ENCODE results near the gene MCC. TPM values are rescaled to one million over a fixed set of nuclear protein-coding genes. Genes with fewer than 3 reads are reported as not detected.

Gene MCC
- total and polyA plus RNA-seq, 2 of the 4 experiments (the other 2 are of a cell fraction), result 5.0 to 20.6 TPM

DNA sequence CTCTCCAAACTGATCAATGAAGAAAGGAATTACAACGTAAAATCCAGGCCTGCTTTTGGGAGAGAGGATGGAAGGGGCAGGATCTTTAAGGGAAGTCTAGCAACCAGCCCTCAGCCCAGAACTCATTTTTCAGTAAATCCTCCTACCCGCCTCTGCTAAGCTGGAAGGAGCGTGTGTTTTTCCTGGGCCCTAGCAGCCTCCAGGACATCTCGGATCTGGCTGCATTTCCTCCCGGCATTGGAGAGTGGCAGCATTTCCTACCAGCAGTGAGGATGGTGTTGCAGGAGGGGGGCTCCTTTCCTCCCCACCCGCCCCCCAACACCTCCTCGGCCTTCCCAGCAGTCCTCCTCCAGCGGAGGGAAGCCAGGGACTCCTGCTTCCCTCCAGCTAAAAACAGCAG lies 457.1 kb downstream of the MCC start:
- no peak for ATAC-seq (ENCODE audit: low read depth)
- H3K9me1 ChIP-seq (ENCODE audit: insufficient read depth, low read length), result peaks cover 24% of the 10 kb centered on the region
- H3K4me2 ChIP-seq (ENCODE audit: low read depth, low read length), result no peak overlapping the region
- no peaks in the 10 kb centered on the region for H3K27me3 ChIP-seq (ENCODE audit: control insufficient read depth, insufficient read depth, low read length)
- no peak overlapping the region; the same call in 1 of the 2 replicates for H2BK120ac ChIP-seq (ENCODE audit: low read depth, low read length)
- H3K18ac ChIP-seq (ENCODE audit: low read depth, low read length), result no peak overlapping the region
- no peak overlapping the region for H3K23ac ChIP-seq (ENCODE audit: low read depth, low read length)
- no peak overlapping the region for H2BK5ac ChIP-seq (ENCODE audit: low read depth, low read length, poor library complexity, severe bottlenecking)
- peaks cover 27% of the 10 kb centered on the region for H3K36me3 ChIP-seq (ENCODE audit: control insufficient read depth, insufficient read depth, low read length)
- ChIA-PET POLR2A (ENCODE audit: unreplicated experiment) (no interaction called here), CTCF (interaction anchor here (0.9 kb wide), 1 partner anchor 35 kb away, joined by 3 read pairs; no protein-coding TSS in a partner anchor)
- no peak overlapping the region for H4K5ac ChIP-seq (ENCODE audit: low read depth, low read length)
- H3K27ac ChIP-seq (ENCODE audit: insufficient read depth, low read length), result no peak overlapping the region
- H3K4me1 ChIP-seq (ENCODE audit: control insufficient read depth, insufficient read depth, low read length), result peaks cover 13% of the 10 kb centered on the region
- H2BK20ac ChIP-seq (ENCODE audit: low read depth, low read length), result no peak overlapping the region
- H3K9ac ChIP-seq (ENCODE audit: low read depth, low read length), result no peak overlapping the region
- no peak for TF ChIP-seq MAZ (IDR thresholded peaks at IDR 0.05; ENCODE audit: borderline replicate concordance, low read depth, low read length)
- TF ChIP-seq CHD1 (IDR thresholded peaks at IDR 0.05; ENCODE audit: low read depth, low read length), result no peak
- TF ChIP-seq POLR2A (IDR thresholded peaks at IDR 0.05; ENCODE audit: low read depth, low read length), result no peak
- TF ChIP-seq RCOR1 (IDR thresholded peaks at IDR 0.05; ENCODE audit: insufficient replicate concordance, low read length), result no peak
- no peak for TF ChIP-seq FOS (IDR thresholded peaks at IDR 0.05; ENCODE audit: low read depth, low read length)
- TF ChIP-seq, protein P1, sequence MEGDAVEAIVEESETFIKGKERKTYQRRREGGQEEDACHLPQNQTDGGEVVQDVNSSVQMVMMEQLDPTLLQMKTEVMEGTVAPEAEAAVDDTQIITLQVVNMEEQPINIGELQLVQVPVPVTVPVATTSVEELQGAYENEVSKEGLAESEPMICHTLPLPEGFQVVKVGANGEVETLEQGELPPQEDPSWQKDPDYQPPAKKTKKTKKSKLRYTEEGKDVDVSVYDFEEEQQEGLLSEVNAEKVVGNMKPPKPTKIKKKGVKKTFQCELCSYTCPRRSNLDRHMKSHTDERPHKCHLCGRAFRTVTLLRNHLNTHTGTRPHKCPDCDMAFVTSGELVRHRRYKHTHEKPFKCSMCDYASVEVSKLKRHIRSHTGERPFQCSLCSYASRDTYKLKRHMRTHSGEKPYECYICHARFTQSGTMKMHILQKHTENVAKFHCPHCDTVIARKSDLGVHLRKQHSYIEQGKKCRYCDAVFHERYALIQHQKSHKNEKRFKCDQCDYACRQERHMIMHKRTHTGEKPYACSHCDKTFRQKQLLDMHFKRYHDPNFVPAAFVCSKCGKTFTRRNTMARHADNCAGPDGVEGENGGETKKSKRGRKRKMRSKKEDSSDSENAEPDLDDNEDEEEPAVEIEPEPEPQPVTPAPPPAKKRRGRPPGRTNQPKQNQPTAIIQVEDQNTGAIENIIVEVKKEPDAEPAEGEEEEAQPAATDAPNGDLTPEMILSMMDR (conservative IDR thresholded peaks at IDR 0.05; ENCODE audit: low read depth, low read length), result no peak
- TF ChIP-seq, protein P2, sequence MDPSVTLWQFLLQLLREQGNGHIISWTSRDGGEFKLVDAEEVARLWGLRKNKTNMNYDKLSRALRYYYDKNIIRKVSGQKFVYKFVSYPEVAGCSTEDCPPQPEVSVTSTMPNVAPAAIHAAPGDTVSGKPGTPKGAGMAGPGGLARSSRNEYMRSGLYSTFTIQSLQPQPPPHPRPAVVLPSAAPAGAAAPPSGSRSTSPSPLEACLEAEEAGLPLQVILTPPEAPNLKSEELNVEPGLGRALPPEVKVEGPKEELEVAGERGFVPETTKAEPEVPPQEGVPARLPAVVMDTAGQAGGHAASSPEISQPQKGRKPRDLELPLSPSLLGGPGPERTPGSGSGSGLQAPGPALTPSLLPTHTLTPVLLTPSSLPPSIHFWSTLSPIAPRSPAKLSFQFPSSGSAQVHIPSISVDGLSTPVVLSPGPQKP (IDR thresholded peaks at IDR 0.05; ENCODE audit: borderline replicate concordance, low read depth, low read length), result no peak
- TF ChIP-seq CEBPB (IDR thresholded peaks at IDR 0.05; ENCODE audit: low read depth, low read length), result no peak
- TF ChIP-seq RFX5 (IDR thresholded peaks at IDR 0.05; ENCODE audit: low read depth, low read length), result no peak
- TF ChIP-seq SMC3 (IDR thresholded peaks at IDR 0.05; ENCODE audit: low read depth, low read length), result no peak
- H3K14ac ChIP-seq (replicated peaks; ENCODE audit: low read depth, low read length), result no peak overlapping the region
- H3K79me1 ChIP-seq (ENCODE audit: low read depth in 1 of 2, low read length in 2 of 2), result peaks cover 10 to 17% of the 10 kb centered on the region in 2 experiments
- no peak overlapping the region for H2BK15ac ChIP-seq (ENCODE audit: low read depth, low read length)
- no peak overlapping the region for H2AFZ ChIP-seq (replicated peaks; ENCODE audit: low read length, poor library complexity)
- in situ Hi-C loops (cut with MboI; ENCODE audit: low sequenced_read_pairs), result no loop called here
- no peak overlapping the region for H3K56ac ChIP-seq (ENCODE audit: extremely low read depth, insufficient read depth, low read length)
- peak overlapping the region in 1 of 2 experiments; percentile 13; a peak in 1 of 4 replicates for H4K8ac ChIP-seq (ENCODE audit: low read depth in 2 of 2, low read length in 2 of 2)
- BruUV-seq (replicated peaks), result no TSS peak
- no peak overlapping the region; the same call in 1 of the 2 replicates for H4K91ac ChIP-seq (ENCODE audit: insufficient read depth, low read depth, low read length)
- intact Hi-C loops (cut with micrococcal nuclease), result loop anchor here (5.0 kb wide), 1 partner anchor 261 kb away; no protein-coding TSS in a partner anchor
- dilution Hi-C loops (cut with HindIII; ENCODE audit: low sequenced_read_pairs, unreplicated experiment), result no loop called here
- H3K4ac ChIP-seq (ENCODE audit: low read depth, low read length), result no peak overlapping the region
- no peak overlapping the region; the same call in 1 of the 2 replicates for H2AK5ac ChIP-seq (ENCODE audit: low read depth, low read length)
- H2AK9ac ChIP-seq (replicated peaks; ENCODE audit: low read depth, low read length, poor library complexity), result no peak overlapping the region
- no CpG with 5 or more reads among the region's 8 CpGs for WGBS, 2 experiments (ENCODE audit: extremely low coverage in 2 of 2, insufficient read length in 1 of 2)
- H4K20me1 ChIP-seq (ENCODE audit: insufficient read depth, low read length), result no peaks in the 10 kb centered on the region; the same call in 1 of the 2 replicates
- DNase-seq, result no peak
- no peak overlapping the region for H3K4me3 ChIP-seq (ENCODE audit: insufficient read depth, low read depth, low read length)
- H3K9me3 ChIP-seq (ENCODE audit: control insufficient read depth, insufficient read depth, low read length), result no peaks in the 10 kb centered on the region
